Lower lobe of right lung (tissue), 2 donors: ENCODE data around the gene CCDC110. TPM values are rescaled to one million over a fixed set of nuclear protein-coding genes. Genes with fewer than 3 reads are reported as not detected.

ENCODE experiments used
- ATAC-seq, 2 donors: fragments of 200-7000 bp; cut with Tn5 transposase; one replicate each; pipeline ENCODE4 v1.9.1; 2020 to 2022; ENCODE audit warnings: mild to moderate bottlenecking in 2 of 2, moderate library complexity in 2 of 2
- DNase-seq: peaks from one replicate; pipeline ENCODE4 v3.0.0-alpha.2; 2020
- H3K27ac ChIP-seq: fragments of 200-600 bp; one replicate; pipeline ENCODE4 v1.8.0; 2022
- H3K27me3 ChIP-seq: fragments of 200-600 bp; one replicate; pipeline ENCODE4 v1.8.0; 2022; ENCODE audit warnings: low read depth
- H3K36me3 ChIP-seq: fragments of 200-600 bp; one replicate; pipeline ENCODE4 v1.8.0; 2022; ENCODE audit warnings: mild to moderate bottlenecking
- H3K4me1 ChIP-seq: fragments of 200-600 bp; one replicate; pipeline ENCODE4 v1.8.0; 2022
- H3K4me3 ChIP-seq: fragments of 200-600 bp; one replicate; pipeline ENCODE4 v1.8.0; 2022; ENCODE audit warnings: mild to moderate bottlenecking
- H3K9me3 ChIP-seq: fragments of 200-600 bp; one replicate; pipeline ENCODE4 v1.8.0; 2022
- intact Hi-C: fragments of 100-400 bp; cut with DNase I; formaldehyde crosslinking; loops from one replicate; pipeline ENCODE4 v1.11.0; 2022
- total RNA-seq: library from RNA; stranded (reverse); fragmentation: NEBNext Ultra II Directional; extraction: Animal tissue kit (Norgen Biotek cat#: 25700); gene quantifications from one replicate; pipeline ENCODE4 v1.2.1, GENCODE V29; 2021
- TF ChIP-seq, protein P1 (sequence below): fragments of 200-600 bp; IDR thresholded peaks from one replicate; pipeline ENCODE4 v1.8.0; 2022; ENCODE audit warnings: antibody characterized with exemption, mild to moderate bottlenecking
- donor health status: DM: no; HTN: yes; CAD: no; lungs with severe emphysema.

Gene CCDC110
- total RNA-seq, 1 donor from 2014 or later = 0.44 TPM

DNA sequence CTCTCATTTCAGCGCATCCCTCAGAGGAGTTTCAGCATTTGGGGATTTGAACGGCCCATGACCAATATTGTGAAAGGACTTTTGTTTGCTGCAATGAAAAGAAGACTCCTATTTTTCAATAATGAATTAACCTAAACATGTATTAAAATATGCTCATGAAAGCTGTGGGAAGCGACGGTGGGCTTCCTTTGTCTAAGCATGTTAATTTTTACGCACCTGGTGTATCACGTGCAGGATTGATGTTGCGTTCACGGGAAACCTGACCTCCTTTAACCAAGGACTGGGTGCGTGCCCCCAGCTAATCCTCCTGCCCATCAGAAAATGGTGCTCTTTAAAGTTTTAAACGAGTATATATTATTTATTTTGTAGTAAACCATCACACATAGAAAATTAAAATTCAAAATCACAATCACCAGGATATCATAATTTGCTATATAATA is 590 bp upstream of the CCDC110 start:
- Histone ChIP-seq H3K36me3 (no peaks in the 10 kb centered on the region), H3K4me1 (peaks cover 7% of the 10 kb centered on the region), H3K9me3 (no peaks in the 10 kb centered on the region), H3K27ac (peak overlapping the region; percentile 68), H3K4me3 (peak overlapping the region; percentile 91), H3K27me3 (no peaks in the 10 kb centered on the region)
- intact Hi-C loops = no loop called here
- DNase-seq = no peak
- TF ChIP-seq, protein P1, sequence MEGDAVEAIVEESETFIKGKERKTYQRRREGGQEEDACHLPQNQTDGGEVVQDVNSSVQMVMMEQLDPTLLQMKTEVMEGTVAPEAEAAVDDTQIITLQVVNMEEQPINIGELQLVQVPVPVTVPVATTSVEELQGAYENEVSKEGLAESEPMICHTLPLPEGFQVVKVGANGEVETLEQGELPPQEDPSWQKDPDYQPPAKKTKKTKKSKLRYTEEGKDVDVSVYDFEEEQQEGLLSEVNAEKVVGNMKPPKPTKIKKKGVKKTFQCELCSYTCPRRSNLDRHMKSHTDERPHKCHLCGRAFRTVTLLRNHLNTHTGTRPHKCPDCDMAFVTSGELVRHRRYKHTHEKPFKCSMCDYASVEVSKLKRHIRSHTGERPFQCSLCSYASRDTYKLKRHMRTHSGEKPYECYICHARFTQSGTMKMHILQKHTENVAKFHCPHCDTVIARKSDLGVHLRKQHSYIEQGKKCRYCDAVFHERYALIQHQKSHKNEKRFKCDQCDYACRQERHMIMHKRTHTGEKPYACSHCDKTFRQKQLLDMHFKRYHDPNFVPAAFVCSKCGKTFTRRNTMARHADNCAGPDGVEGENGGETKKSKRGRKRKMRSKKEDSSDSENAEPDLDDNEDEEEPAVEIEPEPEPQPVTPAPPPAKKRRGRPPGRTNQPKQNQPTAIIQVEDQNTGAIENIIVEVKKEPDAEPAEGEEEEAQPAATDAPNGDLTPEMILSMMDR = no peak
- no peak for ATAC-seq

DNA sequence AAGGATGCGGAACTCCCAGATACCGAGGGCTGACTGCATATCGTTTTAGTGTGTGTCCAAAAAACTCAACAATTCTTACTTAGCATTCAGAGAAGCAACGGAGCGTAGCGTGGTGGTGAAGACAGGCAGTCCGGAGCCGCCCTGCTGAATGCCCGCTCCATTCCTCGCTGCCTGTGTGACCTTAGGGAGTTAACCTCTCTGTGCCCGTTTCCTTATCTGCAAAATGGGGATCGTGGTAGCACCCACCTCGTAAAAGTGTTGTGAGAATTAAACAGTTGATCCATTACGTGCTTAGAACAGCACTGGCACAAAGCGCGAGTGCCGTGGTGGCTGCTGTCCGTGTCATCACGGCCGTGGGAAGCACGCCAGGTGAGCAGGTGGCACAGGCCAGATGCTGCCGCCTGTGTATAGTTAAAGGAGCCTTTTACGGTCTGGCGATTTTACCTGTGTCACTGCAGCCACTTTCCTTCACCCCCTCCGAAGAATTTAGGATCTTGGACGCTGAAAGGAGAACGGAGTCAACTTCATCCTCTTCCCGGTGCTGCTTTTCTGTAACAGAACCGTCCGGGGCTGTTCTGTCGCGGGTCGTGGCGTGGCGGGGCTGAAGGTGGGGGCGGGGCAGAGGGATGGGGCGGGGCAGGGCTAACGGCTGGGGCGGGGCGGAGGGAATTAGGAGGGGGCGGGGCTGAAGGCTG is 885 bp downstream of the CCDC110 start:
- H3K27ac ChIP-seq = peak overlapping the region; percentile 53
- intact Hi-C loops = no loop called here
- H3K36me3 ChIP-seq = no peaks in the 10 kb centered on the region
- H3K9me3 ChIP-seq = no peaks in the 10 kb centered on the region
- TF ChIP-seq, protein P1 = no peak
- DNase-seq (peak; percentile 79), ATAC-seq (peak; percentile 29 to 35)
- peaks cover 7% of the 10 kb centered on the region for H3K4me1 ChIP-seq
- H3K27me3 ChIP-seq = no peaks in the 10 kb centered on the region
- peak overlapping the region; percentile 59 for H3K4me3 ChIP-seq

DNA sequence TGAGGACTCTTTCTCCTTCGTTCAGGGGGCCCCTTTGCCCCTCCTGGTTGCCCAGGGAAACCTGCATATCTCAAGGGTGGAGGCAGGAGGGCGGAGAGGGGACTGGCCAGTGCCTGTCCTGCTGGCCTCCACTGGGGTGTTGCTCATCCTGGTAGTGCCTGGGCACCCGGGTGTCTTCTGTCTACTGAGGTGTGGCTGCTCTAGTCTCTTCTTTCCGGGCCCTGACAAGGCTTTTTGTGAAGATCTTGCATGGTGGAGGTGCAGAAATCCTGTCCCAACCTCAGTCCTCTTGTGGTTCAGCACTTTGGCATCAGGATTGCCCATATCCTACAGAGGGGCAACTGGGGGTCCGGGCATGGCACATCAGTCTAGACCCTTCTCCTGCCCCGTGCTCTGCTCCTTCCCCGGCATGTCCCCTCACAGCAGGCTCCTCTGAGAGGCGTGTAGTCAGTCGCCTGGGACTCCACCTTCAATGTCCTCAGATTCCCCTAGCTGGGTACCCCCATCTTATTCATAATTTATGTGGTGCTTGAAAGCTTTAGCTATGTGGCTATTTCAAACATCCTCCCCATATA is 1.9 kb downstream of the CCDC110 start:
- H3K27ac ChIP-seq = no peak overlapping the region
- H3K4me1 ChIP-seq = peaks cover 7% of the 10 kb centered on the region
- no peak for ATAC-seq
- no peak for DNase-seq
- H3K36me3 ChIP-seq = no peaks in the 10 kb centered on the region
- TF ChIP-seq, protein P1 = no peak
- no peak overlapping the region for H3K4me3 ChIP-seq
- no peaks in the 10 kb centered on the region for H3K9me3 ChIP-seq
- no peaks in the 10 kb centered on the region for H3K27me3 ChIP-seq
- intact Hi-C loops = no loop called here

DNA sequence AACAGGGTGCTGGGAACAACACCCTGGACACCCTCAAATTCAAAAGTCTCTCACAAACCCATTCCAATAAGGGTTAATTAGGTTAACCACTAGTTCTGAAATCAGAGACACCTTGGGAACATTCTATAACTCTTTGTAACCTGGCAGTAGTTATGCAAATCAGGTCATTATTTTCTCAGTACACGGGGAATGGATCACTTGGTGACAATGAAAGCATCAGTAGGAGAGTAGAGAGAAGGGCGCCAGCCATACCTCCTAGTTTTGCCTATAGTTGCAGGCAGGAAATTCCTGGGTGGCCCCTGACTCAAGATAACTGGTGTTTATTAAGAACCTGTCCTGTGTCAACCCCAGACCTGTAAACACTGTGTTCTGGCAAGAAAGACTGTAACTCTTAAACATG is 2.5 kb downstream of the CCDC110 start:
- no peak overlapping the region for H3K27ac ChIP-seq
- no peaks in the 10 kb centered on the region for H3K36me3 ChIP-seq
- no peaks in the 10 kb centered on the region for H3K9me3 ChIP-seq
- no peaks in the 10 kb centered on the region for H3K27me3 ChIP-seq
- DNase-seq (no peak), ATAC-seq (no peak)
- H3K4me1 ChIP-seq = peaks cover 7% of the 10 kb centered on the region
- no peak overlapping the region for H3K4me3 ChIP-seq
- intact Hi-C loops = no loop called here
- TF ChIP-seq, protein P1 = no peak

DNA sequence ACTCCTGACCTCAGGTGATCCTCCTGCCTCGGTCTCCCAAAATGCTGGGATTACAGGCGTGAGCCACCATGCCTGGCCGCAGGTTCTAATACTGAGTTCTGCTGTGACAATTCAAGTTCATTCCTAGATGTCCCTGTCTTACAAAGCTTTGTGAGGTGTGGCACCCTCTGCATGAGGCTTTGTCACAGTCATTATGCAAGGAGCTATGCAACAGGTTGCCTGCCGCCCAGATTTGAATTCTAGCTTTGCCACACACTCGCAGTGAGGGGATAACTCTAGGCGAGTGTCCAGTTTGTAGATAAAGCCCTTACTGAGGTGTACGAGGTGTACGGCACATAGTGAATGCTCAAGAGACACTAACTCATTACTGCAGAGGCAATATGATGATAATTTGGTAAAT is 3.5 kb downstream of the CCDC110 start:
- DNase-seq = no peak
- ATAC-seq = no peak
- Histone ChIP-seq H3K4me1 (peaks cover 7% of the 10 kb centered on the region), H3K27ac (no peak overlapping the region), H3K36me3 (no peaks in the 10 kb centered on the region), H3K9me3 (no peaks in the 10 kb centered on the region), H3K27me3 (no peaks in the 10 kb centered on the region), H3K4me3 (no peak overlapping the region)
- intact Hi-C loops = no loop called here
- TF ChIP-seq, protein P1 = no peak
